Embryonic facial prominence (tissue), 1 donor: Measurements from ENCODE around the gene TMEM123.
"Not testable (repeated sequence)": the region's sequence is repeated elsewhere in the genome, so short reads cannot be mapped to it uniquely, and the experiment has no call there.

Experiments
- DNase-seq: peaks from one replicate; pipeline ENCODE4 v3.0.0-alpha.2; 2016; ENCODE audit errors: extremely low spot score

The TMEM123 gene

DNA sequence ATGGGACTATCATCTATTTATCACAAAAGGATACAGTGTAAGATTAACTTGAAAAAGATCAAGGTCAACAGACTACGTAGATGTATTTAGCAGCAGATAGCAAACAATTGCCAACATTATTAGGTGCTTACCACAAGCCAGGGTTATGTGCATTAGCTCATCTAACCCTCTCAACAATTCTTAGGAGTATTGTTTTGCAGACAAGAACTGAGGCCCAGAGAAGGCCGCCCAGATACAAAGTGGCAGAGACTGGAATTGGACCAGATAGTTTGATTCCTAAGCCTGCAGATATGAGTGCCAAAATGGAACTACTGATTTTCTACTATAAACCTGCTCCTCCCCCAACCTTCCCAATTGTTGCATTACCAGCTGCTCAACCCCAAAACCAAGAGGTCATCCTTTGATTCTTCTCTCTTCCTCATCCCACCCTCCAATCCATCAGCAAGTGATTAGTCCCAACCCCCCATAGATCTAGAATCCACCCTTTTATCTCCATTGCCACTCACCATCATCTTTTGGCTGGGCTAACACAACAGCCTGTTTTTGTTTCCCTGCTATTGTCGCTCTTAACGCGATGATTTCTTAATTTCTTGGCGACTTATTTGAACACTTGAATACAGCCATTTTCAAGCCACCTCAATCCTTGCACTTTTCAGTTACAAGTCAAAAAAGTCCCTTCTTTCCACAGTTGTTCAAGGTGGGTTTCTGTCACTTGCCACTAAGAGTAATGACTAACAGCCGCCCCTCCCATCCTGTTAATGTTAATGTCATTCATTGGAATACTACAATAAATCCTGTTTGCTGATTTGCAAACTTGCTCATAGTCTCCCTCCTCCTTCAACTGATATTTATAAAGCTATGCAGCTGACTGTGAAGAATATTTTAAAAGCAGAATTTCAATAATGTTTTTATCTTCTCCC lies 2.7 kb downstream of the TMEM123 start:
- DNase-seq, result no peak

DNA sequence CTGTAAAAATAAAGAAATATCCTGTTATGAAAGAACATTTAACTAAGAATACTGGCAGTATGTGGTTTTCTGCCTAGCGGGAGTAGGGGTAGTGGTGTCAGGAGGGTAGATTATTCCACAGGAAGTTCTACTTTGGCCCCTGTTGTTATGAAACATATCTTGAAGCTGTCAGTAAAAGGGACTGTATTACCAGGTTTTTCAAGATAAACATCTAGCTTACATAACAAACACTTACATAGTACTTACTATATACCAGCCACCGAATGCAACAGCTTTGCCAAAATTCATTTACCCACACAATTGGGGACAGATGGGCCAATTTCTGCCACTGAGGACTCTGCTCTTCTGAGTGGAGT lies 3.7 kb downstream of the TMEM123 start:
- DNase-seq, result no peak

DNA sequence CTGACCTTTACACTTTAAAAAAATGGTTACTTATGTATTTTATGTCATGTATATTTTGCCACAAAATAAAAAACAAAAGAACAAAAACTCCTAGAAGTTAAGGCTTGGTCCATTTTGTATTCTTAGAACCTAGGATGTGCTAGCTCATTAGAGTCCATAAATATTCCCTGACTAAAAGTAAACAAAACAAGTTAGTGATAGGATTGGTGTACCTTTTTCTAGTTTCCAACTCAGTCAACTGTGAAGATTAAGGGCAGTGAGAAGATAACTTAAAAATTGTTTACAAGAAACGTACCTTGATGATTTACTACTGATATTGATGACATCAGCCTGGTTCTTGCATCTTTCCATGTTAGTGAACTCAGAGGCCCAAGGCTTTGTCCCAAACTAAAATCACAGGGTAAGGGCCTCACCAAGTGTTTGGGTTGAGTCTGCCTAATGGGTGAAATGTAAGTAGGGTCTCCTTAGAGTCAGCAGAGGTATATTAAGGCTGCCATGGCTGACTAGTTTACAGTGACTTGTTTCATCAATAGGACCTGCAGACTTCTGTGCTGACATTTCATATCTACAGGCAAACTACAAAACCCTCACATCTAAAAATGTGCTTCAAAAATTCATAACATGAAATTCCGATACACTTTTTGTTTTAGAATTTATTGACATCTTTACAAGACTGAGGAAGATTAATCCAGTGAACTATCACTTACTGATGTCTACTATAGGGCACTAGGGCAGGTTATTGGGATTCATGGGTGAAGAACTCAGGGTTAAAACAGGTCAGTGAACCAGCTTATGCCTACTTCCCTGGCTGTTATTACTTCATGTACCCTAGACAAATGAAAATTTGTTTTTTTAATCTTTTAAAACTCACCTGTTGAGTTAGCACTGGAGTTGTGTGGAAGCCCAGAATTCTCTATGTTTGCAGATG lies 4.4 kb downstream of the TMEM123 start:
- DNase-seq, result no peak

DNA sequence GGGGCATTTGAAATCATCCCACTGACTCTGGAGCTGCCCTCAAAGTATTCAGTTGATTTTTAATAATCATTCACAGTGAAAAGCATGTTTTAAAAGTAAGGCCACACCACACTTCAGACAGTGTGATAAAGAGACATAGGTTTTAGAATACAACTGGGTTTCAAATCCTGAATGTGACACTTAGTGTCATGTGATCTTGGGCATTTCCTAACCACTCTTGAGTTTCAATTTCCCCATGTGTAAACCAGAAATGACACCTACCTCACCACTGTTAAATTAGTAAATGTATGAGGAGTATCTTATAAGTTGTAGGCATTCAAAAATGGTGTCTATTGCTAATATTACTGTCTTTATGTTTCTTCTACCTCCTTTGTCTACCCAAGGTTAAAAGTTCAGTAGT lies 5.4 kb downstream of the TMEM123 start:
- DNase-seq, result no peak

DNA sequence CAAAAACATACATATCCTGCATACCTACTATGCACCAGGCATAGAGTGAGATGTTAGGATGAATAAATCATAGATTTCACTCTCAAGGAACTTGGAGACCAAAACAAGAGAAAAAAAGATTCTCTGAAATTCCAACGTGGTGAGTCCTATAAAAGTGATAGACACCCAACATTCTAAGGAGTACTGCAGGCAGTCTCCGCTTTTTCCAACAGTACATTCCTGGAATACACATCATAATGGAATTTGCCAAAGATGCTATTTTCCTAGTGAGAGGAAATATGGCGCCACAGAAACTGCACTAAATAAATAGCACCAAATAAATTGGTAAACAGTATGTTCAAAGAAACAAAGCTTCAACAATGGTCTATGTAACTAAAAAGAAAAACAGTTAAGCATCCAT lies 6.0 kb downstream of the TMEM123 start:
- DNase-seq, result no peak

DNA sequence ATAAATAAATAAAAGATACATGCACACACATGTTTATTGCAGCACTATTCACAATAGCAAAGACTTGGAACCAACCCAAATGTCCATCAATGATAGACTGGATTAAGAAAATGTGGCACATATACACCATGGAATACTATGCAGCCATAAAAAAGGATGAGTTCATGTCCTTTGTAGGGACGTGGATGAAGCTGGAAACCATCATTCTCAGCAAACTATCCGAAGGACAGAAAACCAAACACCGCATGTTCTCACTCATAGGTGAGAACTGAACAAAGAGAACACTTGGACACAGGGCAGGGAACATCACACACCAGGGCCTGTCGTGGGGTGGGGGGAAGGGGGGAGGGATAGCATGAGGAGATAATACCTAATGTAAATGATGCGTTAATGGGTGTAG lies 7.9 kb downstream of the TMEM123 start:
- DNase-seq, result not testable (repeated sequence)

DNA sequence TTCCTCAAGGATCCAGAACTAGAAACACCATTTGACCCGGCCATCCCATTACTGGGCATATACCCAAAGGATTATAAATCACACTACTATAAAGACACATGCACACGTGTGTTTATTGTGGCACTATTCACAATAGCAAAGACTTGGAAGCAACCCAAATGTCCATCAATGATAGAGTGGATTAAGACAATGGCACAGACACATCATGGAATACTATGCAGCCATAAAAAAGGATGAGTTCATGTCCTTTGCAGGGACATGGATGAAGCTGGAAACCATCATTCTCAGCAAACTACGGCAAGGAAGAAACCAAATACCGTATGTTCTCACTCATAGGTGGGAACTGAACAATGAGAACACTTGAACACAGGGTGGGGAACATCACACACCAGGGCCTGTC lies 8.4 kb downstream of the TMEM123 start:
- DNase-seq, result not testable (repeated sequence)

DNA sequence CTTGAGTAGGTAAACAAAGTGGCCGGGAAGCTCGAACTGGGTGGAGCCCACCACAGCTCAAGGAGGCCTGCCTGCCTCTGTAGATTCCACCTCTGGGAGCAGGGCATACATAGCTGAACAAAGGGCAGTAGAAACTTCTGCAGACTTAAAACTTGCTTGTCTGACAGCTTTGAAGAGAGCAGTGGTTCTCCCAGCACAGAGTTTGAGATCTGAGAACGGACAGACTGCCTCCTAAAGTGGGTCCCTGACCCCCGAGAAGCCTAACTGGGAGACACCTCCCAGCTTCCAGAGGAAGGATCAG lies 13.6 kb downstream of the TMEM123 start:
- DNase-seq, result not testable (repeated sequence)

DNA sequence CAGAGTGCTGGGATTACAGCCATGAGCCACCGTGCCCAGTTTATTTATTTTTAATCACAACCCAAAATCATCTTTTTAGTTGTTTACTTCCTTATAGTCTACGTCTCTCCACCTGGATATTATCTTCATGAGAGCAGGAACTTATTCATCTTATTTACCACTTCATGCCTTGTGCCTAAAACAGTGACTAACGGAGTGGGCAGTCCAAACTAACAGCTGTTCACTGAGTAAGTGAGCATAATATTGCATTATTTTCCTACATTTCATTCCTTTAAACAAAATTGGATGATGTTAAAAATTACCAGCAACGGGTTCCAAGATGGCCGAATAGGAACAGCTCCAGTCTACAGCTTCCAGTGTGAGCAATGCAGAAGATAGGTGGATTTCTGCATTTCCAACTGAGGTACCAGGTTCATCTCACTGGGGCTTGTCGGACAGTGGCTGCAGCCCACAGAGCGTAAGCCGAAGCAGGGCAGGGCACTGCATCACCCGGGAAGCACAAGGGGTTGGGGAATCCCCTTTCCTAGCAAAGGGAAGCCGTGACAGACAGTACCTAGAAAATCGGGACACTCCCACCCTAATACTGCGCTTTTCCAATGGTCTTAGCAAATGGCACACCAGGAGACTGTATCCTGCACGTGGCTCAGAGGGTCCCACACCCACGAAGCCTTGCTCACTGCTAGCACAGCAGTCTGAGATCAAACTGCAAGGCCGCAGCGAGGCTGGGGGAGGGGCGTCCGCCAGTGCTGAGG lies 14.1 kb downstream of the TMEM123 start:
- DNase-seq, result no peak

DNA sequence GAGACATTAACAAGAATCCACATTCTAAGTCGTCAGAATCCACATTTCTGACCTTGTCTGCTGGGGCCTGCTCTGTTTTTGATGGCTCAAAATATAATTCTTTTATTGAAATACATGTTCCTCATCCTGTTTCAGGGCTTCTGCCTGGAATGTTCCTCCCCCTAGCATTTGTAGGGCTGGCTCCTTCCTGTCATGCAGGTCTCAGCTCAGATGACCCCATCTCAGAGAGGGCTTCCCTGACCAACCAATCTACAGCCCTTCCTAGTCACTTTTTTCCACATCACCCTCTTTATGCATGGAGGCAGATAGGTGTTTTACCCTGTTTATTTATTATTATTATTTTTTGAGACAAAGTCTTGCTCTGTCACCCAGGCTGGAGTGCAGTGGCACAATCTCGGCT lies 14.8 kb downstream of the TMEM123 start:
- no peak for DNase-seq

DNA sequence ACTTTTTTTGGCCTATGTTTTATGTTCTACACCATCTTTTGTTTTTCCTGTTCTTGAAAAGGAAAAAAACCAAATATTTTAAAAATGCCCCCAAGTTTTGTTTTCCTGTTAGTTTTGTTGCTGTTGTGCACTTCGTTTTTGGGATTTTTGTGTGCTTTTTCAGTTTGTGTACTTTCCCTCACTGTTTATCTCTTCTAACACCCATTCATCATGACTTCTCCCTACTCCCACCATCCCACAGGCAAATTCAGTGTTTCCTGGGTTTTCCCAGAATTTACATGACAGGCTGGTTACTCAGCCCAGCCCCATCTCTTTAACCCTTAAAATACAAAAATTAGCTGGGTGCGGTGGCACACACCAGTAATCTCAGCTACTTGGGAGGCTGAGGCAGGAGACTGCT lies 15.6 kb downstream of the TMEM123 start:
- DNase-seq, result no peak

DNA sequence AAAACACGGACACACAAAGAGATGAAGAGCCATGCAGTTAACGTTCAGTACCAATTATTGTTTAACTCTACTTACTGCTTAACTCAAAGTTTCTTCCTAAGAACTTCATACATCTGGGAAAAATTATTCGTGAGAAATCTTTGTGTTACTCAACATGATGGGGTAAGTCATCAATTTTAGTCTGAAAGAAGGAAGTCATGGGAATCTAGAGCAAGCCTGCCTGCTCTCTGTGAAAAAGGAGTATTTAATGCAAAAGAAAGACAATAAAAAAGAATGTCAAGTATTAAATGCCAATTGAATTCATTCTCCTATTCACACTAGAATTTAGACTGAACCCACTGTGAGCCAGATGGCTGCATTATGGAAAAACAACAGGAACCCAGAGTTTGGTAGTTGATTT lies 16.0 kb downstream of the TMEM123 start:
- DNase-seq, result no peak

DNA sequence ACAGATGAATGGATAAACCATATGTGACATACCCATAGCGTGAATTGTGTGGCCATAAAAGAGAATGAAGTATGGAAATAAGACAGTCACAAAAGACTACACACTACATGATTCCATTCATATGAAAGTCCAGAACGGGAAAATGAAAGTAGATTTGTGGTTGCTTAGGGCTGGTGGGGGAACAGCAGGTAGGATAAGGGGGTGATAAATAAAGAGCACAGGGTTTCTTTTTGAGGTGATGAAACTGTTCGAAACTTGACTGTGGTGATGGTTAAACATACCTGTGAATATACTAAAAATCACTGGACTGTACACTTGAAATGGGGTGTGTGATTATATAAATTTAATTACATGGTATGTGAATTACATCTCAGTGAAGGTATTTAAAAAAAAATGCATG lies 16.9 kb downstream of the TMEM123 start:
- DNase-seq, result no peak

DNA sequence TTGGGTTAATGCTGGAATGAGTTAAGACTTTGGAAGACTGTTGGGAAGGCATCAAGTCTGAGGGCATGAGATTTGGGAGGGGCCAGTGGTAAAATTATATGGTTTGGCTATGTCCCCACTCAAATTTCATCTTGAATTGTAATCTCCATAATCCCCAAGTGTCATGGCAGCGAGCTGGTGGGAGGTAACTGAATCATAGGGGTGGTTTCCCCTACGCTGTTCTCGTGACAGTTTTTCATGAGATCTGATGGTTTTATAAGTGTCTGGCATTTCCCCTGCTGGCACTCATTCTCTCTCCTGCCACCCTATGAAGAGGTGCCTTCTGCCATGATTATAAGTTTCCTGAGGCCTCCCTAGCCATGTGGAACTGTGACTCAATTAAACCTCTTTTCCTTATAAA lies 19.0 kb downstream of the TMEM123 start:
- not testable (repeated sequence) for DNase-seq

DNA sequence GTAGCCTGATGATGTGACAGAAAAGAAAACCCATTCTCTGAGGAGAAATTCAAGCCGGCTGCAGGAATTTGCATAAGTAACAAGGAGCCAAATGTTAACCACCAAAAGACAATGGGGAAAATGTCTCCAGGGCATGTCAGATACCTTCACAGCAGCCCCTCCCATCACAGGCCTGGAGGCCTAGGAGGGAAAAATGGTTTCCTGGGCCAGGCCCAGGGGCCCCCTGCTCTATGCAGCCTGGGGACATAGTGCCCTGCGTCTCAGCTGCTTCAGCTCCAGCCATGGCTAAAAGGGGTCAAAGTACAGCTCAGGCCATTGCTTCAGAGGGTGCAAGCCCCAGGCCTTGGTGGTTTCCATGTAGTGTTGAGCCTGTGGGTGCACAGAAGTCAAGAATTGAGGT lies 20.0 kb downstream of the TMEM123 start:
- not testable (repeated sequence) for DNase-seq

DNA sequence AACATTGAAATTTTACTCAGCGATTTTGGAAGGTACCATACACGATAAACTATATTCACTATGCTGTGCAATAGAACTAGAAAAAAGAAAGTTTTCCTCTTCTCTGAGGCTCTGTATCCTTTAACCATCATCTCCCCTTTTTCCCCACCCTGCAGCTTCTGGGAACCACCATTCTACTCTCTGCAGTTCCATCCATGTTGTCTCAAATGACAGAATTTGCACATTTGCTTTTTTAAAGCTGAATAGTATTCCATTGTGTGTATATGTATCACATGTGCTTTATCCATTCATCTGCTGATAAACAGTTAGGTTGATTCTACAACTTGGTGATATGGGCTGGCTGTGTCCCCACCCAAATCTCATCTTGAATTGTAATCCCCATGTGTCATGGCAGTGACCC lies 21.2 kb downstream of the TMEM123 start:
- no peak for DNase-seq

DNA sequence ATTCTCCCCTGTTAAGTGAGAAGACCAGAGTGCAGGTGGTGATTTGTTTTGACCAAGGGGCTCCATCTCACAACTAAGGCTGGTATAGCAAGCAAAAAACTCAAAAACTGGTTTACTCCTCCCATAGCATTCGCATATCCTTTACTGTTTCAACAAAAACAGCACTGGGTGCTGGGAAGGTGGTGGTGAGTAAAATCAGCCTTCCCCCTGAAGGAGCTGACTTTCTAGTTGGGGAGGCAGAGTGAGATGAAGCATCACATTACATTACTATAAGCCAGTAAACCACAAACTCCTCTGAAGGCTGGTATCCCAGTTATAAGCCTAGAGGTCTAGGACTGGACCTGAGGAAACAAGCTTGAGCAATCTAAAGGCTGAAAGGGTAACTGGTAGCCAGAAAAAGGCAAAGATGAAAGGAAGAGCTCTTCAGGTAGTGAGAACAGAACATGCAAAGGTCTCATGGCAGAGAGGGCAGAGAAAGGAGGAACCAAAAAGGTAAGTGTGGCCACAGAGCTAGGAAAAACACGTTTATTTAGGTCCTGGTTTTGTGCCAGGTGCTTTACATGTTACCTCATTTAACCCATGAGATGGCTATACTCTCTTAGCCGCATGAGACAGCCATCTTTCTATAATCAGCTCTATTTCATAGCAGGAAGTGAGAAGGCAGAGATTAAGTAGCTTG lies 22.3 kb downstream of the TMEM123 start:
- no peak for DNase-seq

DNA sequence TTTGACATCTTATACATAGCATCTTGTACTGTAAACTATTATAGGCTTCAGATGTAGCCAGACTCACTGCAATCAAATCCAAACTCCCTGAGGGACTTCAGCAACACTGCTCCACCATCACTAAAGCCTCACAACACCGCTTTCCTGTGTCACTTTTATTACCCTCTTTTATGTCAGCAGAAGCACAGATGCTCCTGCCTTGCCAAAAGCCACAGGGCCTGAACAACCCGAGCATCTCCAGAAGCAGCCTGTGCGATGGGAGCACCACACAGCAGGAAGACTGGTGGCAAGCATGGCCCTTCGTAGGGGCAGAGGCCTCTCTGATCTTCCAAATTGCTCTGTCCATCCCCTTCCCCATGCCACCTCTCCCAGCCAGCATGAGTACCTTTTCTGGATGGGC lies 22.9 kb downstream of the TMEM123 start:
- DNase-seq, result no peak

DNA sequence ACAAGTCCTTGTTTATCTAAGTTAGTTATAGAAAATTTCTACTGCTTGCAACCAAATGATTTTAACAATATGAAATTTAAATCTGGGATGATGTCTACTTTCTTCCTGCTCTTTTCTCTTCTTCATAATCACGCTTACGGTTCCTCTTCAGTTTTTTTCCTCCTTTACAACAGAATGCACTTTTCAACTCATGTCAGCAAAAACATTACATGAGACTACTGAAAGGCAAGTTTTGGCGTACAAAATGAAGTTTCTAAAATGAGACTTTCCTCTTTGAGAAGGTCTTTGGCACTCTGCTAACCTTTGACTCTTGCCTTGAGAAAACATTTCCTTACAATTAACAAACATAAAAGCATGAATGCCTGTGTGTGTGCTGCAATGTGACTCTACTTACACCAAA lies 23.3 kb downstream of the TMEM123 start:
- DNase-seq, result no peak

DNA sequence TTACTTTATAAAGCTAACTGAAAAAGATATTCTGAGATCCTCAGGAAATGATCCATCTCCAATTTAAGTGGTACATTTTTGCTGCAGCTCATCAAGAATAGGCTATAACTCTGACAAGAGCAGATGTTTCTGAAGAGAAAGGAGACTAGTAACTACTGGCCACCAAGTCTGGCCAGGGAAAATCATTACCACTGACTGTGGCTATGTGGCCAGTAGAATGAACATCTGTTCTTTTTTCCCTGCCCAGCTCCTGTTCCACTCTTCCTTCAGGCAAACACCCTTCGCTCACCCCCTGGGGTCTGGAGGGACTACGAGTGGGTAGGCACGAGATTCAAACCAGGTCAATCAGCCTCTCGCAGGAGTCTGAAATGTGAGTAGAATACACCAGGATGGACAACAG lies 23.9 kb downstream of the TMEM123 start:
- no peak for DNase-seq

DNA sequence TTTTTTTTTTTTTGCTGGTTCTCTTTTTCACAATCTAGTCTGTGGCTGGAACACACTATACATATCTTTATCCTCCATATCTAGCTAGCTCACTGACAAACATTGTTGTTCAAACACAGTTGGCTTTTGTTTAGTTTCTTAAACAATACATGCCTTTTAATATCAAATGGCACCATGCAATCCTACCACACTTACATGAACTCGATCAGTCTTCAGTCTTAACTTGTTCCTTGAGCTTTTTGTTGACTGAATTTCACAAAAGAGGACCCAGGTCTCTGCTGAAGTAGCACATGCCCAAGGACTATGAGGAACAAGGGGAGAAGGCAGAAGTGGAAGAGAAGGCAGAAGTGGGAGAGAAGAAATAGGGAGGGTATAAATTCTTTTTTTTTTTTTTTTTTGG lies 25.5 kb downstream of the TMEM123 start:
- DNase-seq, result no peak

DNA sequence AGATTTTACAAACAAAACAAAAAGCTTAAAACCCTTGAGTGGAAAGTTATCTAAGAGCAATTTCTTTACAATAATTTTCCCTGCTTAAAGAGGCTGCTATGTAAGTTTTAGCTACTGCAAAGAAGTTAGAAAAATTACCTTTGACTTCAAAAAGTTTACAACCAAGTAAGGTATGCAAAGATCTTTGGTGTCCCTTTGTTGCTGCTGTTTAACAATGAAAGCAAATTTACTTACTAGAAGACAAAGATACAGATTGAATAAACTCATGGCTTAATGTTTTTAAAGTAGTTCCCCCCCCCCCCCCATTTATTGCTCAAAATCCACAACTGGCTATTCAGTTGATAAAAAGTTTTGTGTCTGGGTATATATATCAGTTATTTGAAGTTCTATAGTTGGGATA lies 26.0 kb downstream of the TMEM123 start:
- DNase-seq, result no peak
